IMR-90 (cell line): Measurements from ENCODE around the gene WASHC4. TPM values are rescaled to one million over a fixed set of nuclear protein-coding genes. Genes with fewer than 3 reads are reported as not detected.

Experiments used
- ATAC-seq: fragments of 200-7000 bp; cut with Tn5 transposase; 2 replicates; pipeline ENCODE4 v1.9.1; 2020; ENCODE audit warnings: low read depth, mild to moderate bottlenecking, moderate library complexity
- BruUV-seq: library from RNA; stranded (reverse); fragments of 400-500 nt; replicated peaks from 2 replicates; lab custom pipeline; 2021; lab: Mats Ljungman, UMichigan
- CTCF ChIA-PET: fragments of 300-600 bp; formaldehyde crosslinking; extraction: SDS; loops from one replicate; lab custom pipeline; 2021; ENCODE audit warnings: antibody characterized with exemption; lab: Yijun Ruan, JAX
- POLR2A ChIA-PET: fragments of 300-600 bp; sonication (Branson Sonifier 250); formaldehyde crosslinking; loops from one replicate; lab custom pipeline; 2022; ENCODE audit warnings: antibody characterized with exemption; ENCODE audit not compliant: unreplicated experiment; lab: Charles Lee
- DNase-seq: peaks from one replicate; pipeline ENCODE4 v3.0.0; 2013
- H2AFZ ChIP-seq: replicated peaks from 2 replicates; pipeline ENCODE3; 2013; ENCODE audit warnings: low read length, mild to moderate bottlenecking; ENCODE audit not compliant: poor library complexity
- H2AK5ac ChIP-seq: 2 replicates; pipeline ENCODE4 v1.6.1; 2013; ENCODE audit warnings: low read depth, low read length, inconsistent platforms
- H2AK9ac ChIP-seq: replicated peaks from 2 replicates; pipeline ENCODE3; 2013; ENCODE audit warnings: mild to moderate bottlenecking, low read depth, low read length, moderate library complexity; ENCODE audit not compliant: poor library complexity
- H2BK120ac ChIP-seq: 2 replicates; pipeline ENCODE4 v1.6.1; 2013; ENCODE audit warnings: low read depth, low read length, inconsistent platforms
- H2BK15ac ChIP-seq: 3 replicates; pipeline ENCODE4 v1.6.1; 2013; ENCODE audit warnings: low read depth, low read length, inconsistent platforms
- H2BK20ac ChIP-seq: 2 replicates; pipeline ENCODE4 v1.6.1; 2013; ENCODE audit warnings: low read depth, mild to moderate bottlenecking, inconsistent platforms, low read length, moderate library complexity
- H2BK5ac ChIP-seq: 2 replicates; pipeline ENCODE4 v1.6.1; 2013; ENCODE audit warnings: mild to moderate bottlenecking, low read depth, low read length, inconsistent platforms; ENCODE audit not compliant: poor library complexity, severe bottlenecking
- H3K14ac ChIP-seq: replicated peaks from 2 replicates; pipeline ENCODE4 v1.6.1; 2013; ENCODE audit warnings: low read depth, low read length, inconsistent platforms
- H3K18ac ChIP-seq: 2 replicates; pipeline ENCODE4 v1.6.1; 2013; ENCODE audit warnings: low read depth, low read length, control low read depth
- H3K23ac ChIP-seq: 2 replicates; pipeline ENCODE4 v1.6.1; 2013; ENCODE audit warnings: low read depth, low read length, inconsistent platforms
- H3K27ac ChIP-seq: 2 replicates; pipeline ENCODE4 v1.5.1; 2013; ENCODE audit warnings: mild to moderate bottlenecking, control low read depth, low read length; ENCODE audit not compliant: insufficient read depth
- H3K27me3 ChIP-seq: 2 replicates; pipeline ENCODE4 v1.6.1; 2013; ENCODE audit warnings: low read length; ENCODE audit not compliant: control insufficient read depth, insufficient read depth
- H3K36me3 ChIP-seq: 2 replicates; pipeline ENCODE4 v1.6.1; 2013; ENCODE audit warnings: low read length, mixed read lengths; ENCODE audit not compliant: control insufficient read depth, insufficient read depth
- H3K4ac ChIP-seq: 2 replicates; pipeline ENCODE4 v1.6.1; 2013; ENCODE audit warnings: low read depth, low read length, inconsistent platforms
- H3K4me1 ChIP-seq: 2 replicates; pipeline ENCODE4 v1.6.1; 2013; ENCODE audit warnings: low read length, mixed read lengths; ENCODE audit not compliant: control insufficient read depth, insufficient read depth
- H3K4me2 ChIP-seq: 2 replicates; pipeline ENCODE4 v1.6.1; 2013; ENCODE audit warnings: low read depth, mild to moderate bottlenecking, control low read depth, low read length, moderate library complexity
- H3K4me3 ChIP-seq: 2 replicates; pipeline ENCODE4 v1.5.1; 2013; ENCODE audit warnings: low read depth, mild to moderate bottlenecking, control low read depth, low read length, moderate library complexity; ENCODE audit not compliant: insufficient read depth
- H3K56ac ChIP-seq: 2 replicates; pipeline ENCODE4 v1.6.1; 2013; ENCODE audit warnings: low read length, inconsistent platforms; ENCODE audit not compliant: insufficient read depth; ENCODE audit errors: extremely low read depth
- H3K79me1 ChIP-seq, 2 experiments: 2 replicates each; pipeline ENCODE4 v1.6.1; 2013; ENCODE audit warnings: low read length in 2 of 2, inconsistent platforms in 1 of 2, low read depth in 1 of 2
- H3K9ac ChIP-seq: 2 replicates; pipeline ENCODE4 v1.6.1; 2013; ENCODE audit warnings: low read depth, low read length, control low read depth
- H3K9me1 ChIP-seq: 2 replicates; pipeline ENCODE4 v1.6.1; 2013; ENCODE audit warnings: low read length, inconsistent platforms; ENCODE audit not compliant: insufficient read depth
- H3K9me3 ChIP-seq: 2 replicates; pipeline ENCODE4 v1.6.1; 2013; ENCODE audit warnings: low read length; ENCODE audit not compliant: control insufficient read depth, insufficient read depth
- H4K20me1 ChIP-seq: 2 replicates; pipeline ENCODE4 v1.6.1; 2013; ENCODE audit warnings: low read length, inconsistent platforms; ENCODE audit not compliant: insufficient read depth
- H4K5ac ChIP-seq: 2 replicates; pipeline ENCODE4 v1.6.1; 2013; ENCODE audit warnings: mild to moderate bottlenecking, low read depth, low read length, control low read depth
- H4K8ac ChIP-seq, 2 experiments: 2 replicates each; pipeline ENCODE4 v1.6.1; 2013; ENCODE audit warnings: low read depth in 2 of 2, low read length in 2 of 2, control low read depth in 1 of 2, inconsistent platforms in 1 of 2
- H4K91ac ChIP-seq: 2 replicates; pipeline ENCODE4 v1.6.1; 2013; ENCODE audit warnings: low read depth, low read length, inconsistent platforms; ENCODE audit not compliant: insufficient read depth
- BHLHE40 ChIP-seq: fragments of 150-350 bp; IDR thresholded peaks from 2 replicates; pipeline ENCODE4 v1.6.1; 2016; ENCODE audit warnings: mild to moderate bottlenecking, low read depth, low read length
- CEBPB ChIP-seq: IDR thresholded peaks from 2 replicates; pipeline ENCODE4 v1.6.1; 2012; ENCODE audit warnings: low read depth, low read length, improper control_type of control experiment
- CHD1 ChIP-seq: IDR thresholded peaks from 2 replicates; pipeline ENCODE4 v1.6.1; 2012; ENCODE audit warnings: low read depth, low read length, improper control_type of control experiment
- FOS ChIP-seq: fragments of 150-350 bp; IDR thresholded peaks from 2 replicates; pipeline ENCODE4 v1.6.1; 2016; ENCODE audit warnings: low read depth, low read length
- MAFK ChIP-seq: IDR thresholded peaks from 2 replicates; pipeline ENCODE4 v1.6.1; 2012; ENCODE audit warnings: low read depth, low read length, improper control_type of control experiment
- MAZ ChIP-seq: IDR thresholded peaks from 2 replicates; pipeline ENCODE4 v1.6.1; 2012; ENCODE audit warnings: low read depth, mild to moderate bottlenecking, low read length, improper control_type of control experiment, moderate library complexity, borderline replicate concordance
- MXI1 ChIP-seq: IDR thresholded peaks from 2 replicates; pipeline ENCODE4 v1.6.1; 2012; ENCODE audit warnings: low read depth, mild to moderate bottlenecking, low read length, moderate library complexity, borderline replicate concordance
- NFE2L2 ChIP-seq: fragments of 150-350 bp; IDR thresholded peaks from 2 replicates; pipeline ENCODE4 v1.6.1; 2016; ENCODE audit warnings: low read depth, mild to moderate bottlenecking, low read length
- POLR2A ChIP-seq: IDR thresholded peaks from 2 replicates; pipeline ENCODE4 v1.6.1; 2012; ENCODE audit warnings: mild to moderate bottlenecking, low read depth, low read length
- RAD21 ChIP-seq: IDR thresholded peaks from 2 replicates; pipeline ENCODE4 v1.6.1; 2012; ENCODE audit warnings: low read length, improper control_type of control experiment
- RCOR1 ChIP-seq: IDR thresholded peaks from 2 replicates; pipeline ENCODE4 v1.6.1; 2012; ENCODE audit warnings: mild to moderate bottlenecking, low read length, improper control_type of control experiment; ENCODE audit not compliant: insufficient replicate concordance
- SMC3 ChIP-seq: fragments of 150-350 bp; IDR thresholded peaks from 2 replicates; pipeline ENCODE4 v1.6.1; 2016; ENCODE audit warnings: low read depth, mild to moderate bottlenecking, antibody characterized with exemption, low read length, moderate library complexity
- WGBS, 2 experiments: methylation state at CpG; one replicate each; pipeline versions ENCODE4 v1.1.5 to v1.1.7; 2013; ENCODE audit warnings: missing lambda C conversion rate in 2 of 2; ENCODE audit not compliant: insufficient read length in 1 of 2; ENCODE audit errors: extremely low coverage in 2 of 2; 5-methylcytosine and 5-hydroxymethylcytosine counted together
- dilution Hi-C: fragments of 300-500 bp; cut with HindIII; formaldehyde crosslinking; loops from one replicate; pipeline ENCODE4 v1.14.3; 2018; ENCODE audit warnings: low sequenced_read_pairs; ENCODE audit not compliant: unreplicated experiment
- in situ Hi-C: fragments of 300-500 bp; cut with MboI; formaldehyde crosslinking; loops from 3 replicates; pipeline ENCODE4 v1.14.3; 2019; ENCODE audit warnings: low sequenced_read_pairs, inconsistent platforms, mixed read lengths
- intact Hi-C: fragments of 100-400 bp; cut with micrococcal nuclease; formaldehyde crosslinking; loops from 2 replicates; pipeline ENCODE4 v1.10.0; 2022
- polyA plus RNA-seq, 3 experiments: library from polyadenylated mRNA; depleted of rRNA; stranded (reverse); fragments of >200 nt; gene quantifications; 2 replicates each; pipeline ENCODE4 v1.2.3, GENCODE V29; 2012; ENCODE audit warnings: low replicate concordance in 1 of 3
- total RNA-seq: library from RNA; depleted of rRNA; stranded (reverse); fragments of >200 nt; gene quantifications from 2 replicates; pipeline ENCODE4 v1.2.3, GENCODE V29; 2012
- TF ChIP-seq, protein P1 (sequence below): conservative IDR thresholded peaks from 2 replicates; pipeline ENCODE4 v1.5.1; 2012; ENCODE audit warnings: mild to moderate bottlenecking, low read depth, low read length, improper control_type of control experiment
- TF ChIP-seq, protein P2 (sequence below): fragments of 150-350 bp; IDR thresholded peaks from 2 replicates; pipeline ENCODE4 v1.6.1; 2016; ENCODE audit warnings: low read depth, mild to moderate bottlenecking, low read length, moderate library complexity, borderline replicate concordance
- TF ChIP-seq, protein P3 (sequence below): fragments of 150-350 bp; IDR thresholded peaks from 2 replicates; pipeline ENCODE4 v1.6.1; 2017; ENCODE audit warnings: mild to moderate bottlenecking, antibody characterized with exemption, low read length, low read depth

Gene WASHC4
- total and polyA plus RNA-seq, 2 of the 4 experiments (the other 2 are of a cell fraction) = 16.4 to 47.0 TPM

DNA sequence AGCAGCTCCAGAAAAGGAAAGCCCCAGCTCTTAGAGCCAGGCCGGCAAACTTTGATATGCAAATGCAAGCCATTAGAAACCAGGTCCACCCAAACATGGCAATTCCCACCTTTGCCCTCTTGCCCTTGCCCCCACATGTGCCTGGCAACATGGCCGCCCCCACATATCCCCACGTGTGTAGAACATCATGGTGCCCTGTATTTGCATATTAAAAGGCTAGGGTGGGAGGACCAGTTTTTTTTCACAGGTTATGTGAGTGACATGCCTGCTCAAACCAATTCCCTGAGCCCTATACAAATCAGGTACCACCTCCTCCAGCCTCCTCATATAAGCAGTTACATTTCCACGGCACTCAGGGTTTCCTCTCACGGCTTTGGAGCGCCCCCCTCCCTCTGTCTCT is 17.2 kb upstream of the WASHC4 start:
- TF ChIP-seq, protein P1, sequence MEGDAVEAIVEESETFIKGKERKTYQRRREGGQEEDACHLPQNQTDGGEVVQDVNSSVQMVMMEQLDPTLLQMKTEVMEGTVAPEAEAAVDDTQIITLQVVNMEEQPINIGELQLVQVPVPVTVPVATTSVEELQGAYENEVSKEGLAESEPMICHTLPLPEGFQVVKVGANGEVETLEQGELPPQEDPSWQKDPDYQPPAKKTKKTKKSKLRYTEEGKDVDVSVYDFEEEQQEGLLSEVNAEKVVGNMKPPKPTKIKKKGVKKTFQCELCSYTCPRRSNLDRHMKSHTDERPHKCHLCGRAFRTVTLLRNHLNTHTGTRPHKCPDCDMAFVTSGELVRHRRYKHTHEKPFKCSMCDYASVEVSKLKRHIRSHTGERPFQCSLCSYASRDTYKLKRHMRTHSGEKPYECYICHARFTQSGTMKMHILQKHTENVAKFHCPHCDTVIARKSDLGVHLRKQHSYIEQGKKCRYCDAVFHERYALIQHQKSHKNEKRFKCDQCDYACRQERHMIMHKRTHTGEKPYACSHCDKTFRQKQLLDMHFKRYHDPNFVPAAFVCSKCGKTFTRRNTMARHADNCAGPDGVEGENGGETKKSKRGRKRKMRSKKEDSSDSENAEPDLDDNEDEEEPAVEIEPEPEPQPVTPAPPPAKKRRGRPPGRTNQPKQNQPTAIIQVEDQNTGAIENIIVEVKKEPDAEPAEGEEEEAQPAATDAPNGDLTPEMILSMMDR = no peak
- TF ChIP-seq MXI1 (no peak), POLR2A (no peak), MAFK (no peak), SMC3 (no peak), CHD1 (no peak), NFE2L2 (no peak), BHLHE40 (no peak), RAD21 (no peak), MAZ (no peak), CEBPB (no peak), FOS (no peak), RCOR1 (no peak)
- TF ChIP-seq, protein P2, sequence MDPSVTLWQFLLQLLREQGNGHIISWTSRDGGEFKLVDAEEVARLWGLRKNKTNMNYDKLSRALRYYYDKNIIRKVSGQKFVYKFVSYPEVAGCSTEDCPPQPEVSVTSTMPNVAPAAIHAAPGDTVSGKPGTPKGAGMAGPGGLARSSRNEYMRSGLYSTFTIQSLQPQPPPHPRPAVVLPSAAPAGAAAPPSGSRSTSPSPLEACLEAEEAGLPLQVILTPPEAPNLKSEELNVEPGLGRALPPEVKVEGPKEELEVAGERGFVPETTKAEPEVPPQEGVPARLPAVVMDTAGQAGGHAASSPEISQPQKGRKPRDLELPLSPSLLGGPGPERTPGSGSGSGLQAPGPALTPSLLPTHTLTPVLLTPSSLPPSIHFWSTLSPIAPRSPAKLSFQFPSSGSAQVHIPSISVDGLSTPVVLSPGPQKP = no peak
- TF ChIP-seq, protein P3, sequence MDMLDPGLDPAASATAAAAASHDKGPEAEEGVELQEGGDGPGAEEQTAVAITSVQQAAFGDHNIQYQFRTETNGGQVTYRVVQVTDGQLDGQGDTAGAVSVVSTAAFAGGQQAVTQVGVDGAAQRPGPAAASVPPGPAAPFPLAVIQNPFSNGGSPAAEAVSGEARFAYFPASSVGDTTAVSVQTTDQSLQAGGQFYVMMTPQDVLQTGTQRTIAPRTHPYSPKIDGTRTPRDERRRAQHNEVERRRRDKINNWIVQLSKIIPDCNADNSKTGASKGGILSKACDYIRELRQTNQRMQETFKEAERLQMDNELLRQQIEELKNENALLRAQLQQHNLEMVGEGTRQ = no peak
- H2AK9ac ChIP-seq = no peak overlapping the region
- no peak overlapping the region for H2BK5ac ChIP-seq
- H2BK20ac ChIP-seq = no peak overlapping the region
- dilution Hi-C loops (no loop called here), in situ Hi-C loops (no loop called here), intact Hi-C loops (no loop called here)
- no peaks in the 10 kb centered on the region for H3K4me1 ChIP-seq
- no peak overlapping the region for H3K18ac ChIP-seq
- H3K9me1 ChIP-seq = no peaks in the 10 kb centered on the region
- H3K79me1 ChIP-seq = no peaks in the 10 kb centered on the region
- H2BK15ac ChIP-seq = no peak overlapping the region
- H3K27ac ChIP-seq = no peak overlapping the region
- no TSS peak for BruUV-seq
- H3K23ac ChIP-seq = no peak overlapping the region
- no peak overlapping the region for H3K9ac ChIP-seq
- no peak overlapping the region for H3K4ac ChIP-seq
- H3K14ac ChIP-seq = no peak overlapping the region
- H4K20me1 ChIP-seq = no peaks in the 10 kb centered on the region
- ATAC-seq = no peak
- H3K27me3 ChIP-seq = peaks cover 10% of the 10 kb centered on the region
- no peak for DNase-seq
- no peak overlapping the region for H2AFZ ChIP-seq
- no peak overlapping the region for H4K8ac ChIP-seq
- H3K36me3 ChIP-seq = no peaks in the 10 kb centered on the region
- H4K91ac ChIP-seq = no peak overlapping the region
- H2AK5ac ChIP-seq = no peak overlapping the region
- H4K5ac ChIP-seq = no peak overlapping the region
- no CpG with 5 or more reads among the region's 6 CpGs for WGBS, 2 experiments
- POLR2A ChIA-PET = no interaction called here
- H3K9me3 ChIP-seq = 0 out of 2 replicates have a peak, but pooled peaks cover 2% of the 10 kb centered on the region
- no peak overlapping the region for H3K4me2 ChIP-seq
- H3K56ac ChIP-seq = no peak overlapping the region
- H3K4me3 ChIP-seq = no peak overlapping the region
- CTCF ChIA-PET = no interaction called here
- H2BK120ac ChIP-seq = no peak overlapping the region
